H1 (cell line): Measurements from ENCODE around the gene NR1I3. TPM values are rescaled to one million over a fixed set of nuclear protein-coding genes. Genes with fewer than 3 reads are reported as not detected.

Experiments
- CTCF ChIA-PET: fragments of 300-600 bp; sonication (Branson Sonifier 250); formaldehyde crosslinking; loops from one replicate; lab custom pipeline; 2021; ENCODE audit not compliant: partially characterized antibody; lab: Charles Lee
- POLR2A ChIA-PET: fragments of 300-600 bp; sonication (Branson Sonifier 250); formaldehyde crosslinking; loops from one replicate; lab custom pipeline; 2021; ENCODE audit warnings: inconsistent platforms; ENCODE audit not compliant: partially characterized antibody; lab: Charles Lee
- DNase-seq, 2 experiments: peaks; one replicate each; pipeline versions ENCODE4 v3.0.0 to v3.0.0-alpha.2; 2010 to 2022; ENCODE audit warnings: low spot score in 2 of 2, low read depth in 1 of 2, mixed read lengths in 1 of 2
- FAIRE-seq: peaks from 2 replicates; lab custom pipeline; 2011; peaks lifted over from hg19 to GRCh38; lab: Jason Lieb, UNC
- H2AFZ ChIP-seq: 2 replicates; pipeline ENCODE4 v1.8.1; 2012; ENCODE audit warnings: low read length, inconsistent platforms
- H2AK5ac ChIP-seq: 2 replicates; pipeline ENCODE4 v1.6.1; 2013; ENCODE audit warnings: low read depth, low read length
- H2BK120ac ChIP-seq: replicated peaks from 2 replicates; pipeline ENCODE3; 2013; ENCODE audit warnings: low read depth, low read length, inconsistent platforms
- H2BK12ac ChIP-seq: 2 replicates; pipeline ENCODE4 v1.6.1; 2013; ENCODE audit warnings: low read depth, low read length
- H2BK15ac ChIP-seq: 2 replicates; pipeline ENCODE4 v1.6.1; 2013; ENCODE audit warnings: low read length
- H2BK20ac ChIP-seq: 2 replicates; pipeline ENCODE4 v1.6.1; 2013; ENCODE audit warnings: low read length
- H2BK5ac ChIP-seq: 2 replicates; pipeline ENCODE4 v1.6.1; 2013; ENCODE audit warnings: low read depth, low read length
- H3K14ac ChIP-seq: 2 replicates; pipeline ENCODE4 v1.6.1; 2013; ENCODE audit warnings: inconsistent platforms; ENCODE audit not compliant: insufficient read length
- H3K18ac ChIP-seq: 2 replicates; pipeline ENCODE4 v1.6.1; 2013; ENCODE audit warnings: low read length; ENCODE audit errors: extremely low read depth
- H3K23ac ChIP-seq: 2 replicates; pipeline ENCODE4 v1.6.1; 2013; ENCODE audit warnings: inconsistent platforms; ENCODE audit not compliant: insufficient read length
- H3K23me2 ChIP-seq: 2 replicates; pipeline ENCODE4 v1.6.1; 2013; ENCODE audit warnings: low read depth, low read length
- H3K27ac ChIP-seq: 2 replicates; pipeline ENCODE4 v1.6.1; 2011; ENCODE audit warnings: low read depth, low read length, inconsistent platforms
- H3K27me3 ChIP-seq, 4 experiments: replicated peaks in 1 of 4; 1 replicate in 1 of 4; 2 replicates in 3 of 4; pipeline versions ENCODE4 v1.6.1 to v1.8.1; 2011 to 2013; ENCODE audit warnings: low read length in 3 of 4, mild to moderate bottlenecking in 3 of 4, inconsistent platforms in 2 of 4, mixed read lengths in 2 of 4, moderate library complexity in 1 of 4; ENCODE audit not compliant: control insufficient read depth in 3 of 4, insufficient read depth in 3 of 4; ENCODE audit errors: extremely low read depth in 1 of 4
- H3K36me3 ChIP-seq, 4 experiments: 2 replicates each; pipeline versions ENCODE4 v1.6.1 to v1.8.1; 2011 to 2013; ENCODE audit warnings: mild to moderate bottlenecking in 4 of 4, low read length in 3 of 4, moderate library complexity in 2 of 4, control low read depth in 1 of 4, inconsistent platforms in 1 of 4; ENCODE audit not compliant: insufficient read depth in 4 of 4, control insufficient read depth in 2 of 4
- H3K4ac ChIP-seq: replicated peaks from 2 replicates; pipeline ENCODE3; 2013; ENCODE audit warnings: low read length, low read depth, mixed read lengths, inconsistent platforms; ENCODE audit not compliant: insufficient read length
- H3K4me1 ChIP-seq, 4 experiments: replicated peaks in 1 of 4; 1 replicate in 1 of 4; 2 replicates in 3 of 4; pipeline versions ENCODE4 v1.6.1 to v1.8.1; 2011 to 2013; ENCODE audit warnings: low read length in 3 of 4, inconsistent platforms in 2 of 4, mixed read lengths in 1 of 4; ENCODE audit not compliant: insufficient read depth in 4 of 4, control insufficient read depth in 3 of 4
- H3K4me2 ChIP-seq, 2 experiments: 2 replicates each; pipeline versions ENCODE4 v1.6.1 to v1.8.1; 2011 to 2013; ENCODE audit warnings: low read depth in 2 of 2, low read length in 2 of 2, control low read depth in 1 of 2, inconsistent platforms in 1 of 2, mild to moderate bottlenecking in 1 of 2; ENCODE audit not compliant: insufficient read depth in 1 of 2
- H3K4me3 ChIP-seq, 4 experiments: fragments of 200-600, 300-600 bp in 1 of 4; sonication (generic), shearing (Covaris generic), sonication (Bioruptor Twin) in 1 of 4; 2 replicates each; pipeline versions ENCODE4 v1.5.1 to v1.8.1; 2011 to 2016; ENCODE audit warnings: low read length in 4 of 4, low read depth in 3 of 4, control low read depth in 2 of 4, inconsistent platforms in 2 of 4, mild to moderate bottlenecking in 2 of 4, mixed read lengths in 1 of 4, moderate library complexity in 1 of 4; ENCODE audit not compliant: insufficient read depth in 2 of 4; ENCODE audit errors: extremely low read depth in 1 of 4
- H3K56ac ChIP-seq: replicated peaks from 2 replicates; pipeline ENCODE3; 2013; ENCODE audit warnings: low read depth, mild to moderate bottlenecking, mixed read lengths, low read length, inconsistent platforms; ENCODE audit not compliant: insufficient read length
- H3K79me1 ChIP-seq: 2 replicates; pipeline ENCODE4 v1.6.1; 2013; ENCODE audit warnings: low read depth, low read length, control low read depth
- H3K79me2 ChIP-seq, 2 experiments: 2 replicates each; pipeline versions ENCODE4 v1.6.1 to v1.8.1; 2012 to 2013; ENCODE audit warnings: low read length in 2 of 2, mild to moderate bottlenecking in 2 of 2, inconsistent platforms in 1 of 2; ENCODE audit not compliant: insufficient read depth in 2 of 2, control insufficient read depth in 1 of 2
- H3K9ac ChIP-seq, 4 experiments: replicated peaks in 1 of 4; 1 replicate in 1 of 4; 2 replicates in 3 of 4; pipeline versions ENCODE4 v1.6.1 to v1.8.1; 2011 to 2013; ENCODE audit warnings: low read depth in 3 of 4, low read length in 3 of 4, control low read depth in 2 of 4, mild to moderate bottlenecking in 2 of 4, moderate library complexity in 2 of 4, inconsistent platforms in 1 of 4; ENCODE audit errors: extremely low read depth in 1 of 4
- H3K9me3 ChIP-seq, 2 experiments: 2 replicates each; pipeline versions ENCODE4 v1.6.1 to v1.8.1; 2012 to 2013; ENCODE audit warnings: mild to moderate bottlenecking in 2 of 2, moderate library complexity in 2 of 2, control low read depth in 1 of 2, inconsistent platforms in 1 of 2, low read depth in 1 of 2, low read length in 1 of 2, mixed read lengths in 1 of 2; ENCODE audit not compliant: insufficient read depth in 2 of 2
- H4K20me1 ChIP-seq, 2 experiments: replicated peaks in 1 of 2; 2 replicates each; pipeline versions ENCODE3 to v1.8.1; 2011 to 2013; ENCODE audit warnings: inconsistent platforms in 2 of 2, low read length in 2 of 2, mild to moderate bottlenecking in 1 of 2; ENCODE audit not compliant: insufficient read depth in 2 of 2, control insufficient read depth in 1 of 2
- H4K5ac ChIP-seq: 2 replicates; pipeline ENCODE4 v1.6.1; 2013; ENCODE audit warnings: low read length, low read depth, mixed read lengths, inconsistent platforms; ENCODE audit not compliant: insufficient read length
- H4K8ac ChIP-seq: 2 replicates; pipeline ENCODE4 v1.8.0; 2013; ENCODE audit warnings: mild to moderate bottlenecking, moderate library complexity, low read length, inconsistent platforms; ENCODE audit not compliant: insufficient read depth; ENCODE audit errors: extremely low read depth
- H4K91ac ChIP-seq: replicated peaks from 2 replicates; pipeline ENCODE3; 2013; ENCODE audit warnings: low read length, mixed read lengths, inconsistent platforms; ENCODE audit not compliant: insufficient read length
- GABPA ChIP-seq: IDR thresholded peaks from 2 replicates; pipeline ENCODE4 v1.6.1; 2011; ENCODE audit warnings: mild to moderate bottlenecking, low read length, moderate library complexity, borderline replicate concordance; ENCODE audit not compliant: insufficient read depth
- NRF1 ChIP-seq: IDR thresholded peaks from 2 replicates; pipeline ENCODE4 v1.6.1; 2011; ENCODE audit warnings: mild to moderate bottlenecking, low read depth, low read length, improper control_type of control experiment
- RFX5 ChIP-seq: IDR thresholded peaks from 2 replicates; pipeline ENCODE4 v1.6.1; 2011; ENCODE audit warnings: low read depth, low read length, improper control_type of control experiment, borderline replicate concordance
- WGBS, 2 experiments: shearing (Covaris generic) in 1 of 2; methylation state at CpG; one replicate each; pipeline versions ENCODE4 v1.1.6 to v1.1.7; 2013 to 2015; ENCODE audit warnings: low lambda C conversion rate in 2 of 2, mixed read lengths in 2 of 2, inconsistent platforms in 1 of 2, low coverage in 1 of 2, missing lambda C conversion rate in 1 of 2; ENCODE audit not compliant: insufficient replicate concordance in 2 of 2, insufficient coverage in 1 of 2, insufficient read length in 1 of 2; ENCODE audit errors: extremely low coverage in 1 of 2, missing lambda C conversion rate in 1 of 2; 5-methylcytosine and 5-hydroxymethylcytosine counted together
- polyA plus RNA-seq, 7 experiments: library from polyadenylated mRNA; depleted of rRNA in 3 of 7; stranded (reverse) in 5 of 7; unstranded in 2 of 7; fragments of >200 nt in 5 of 7; fragments of 200-250 nt in 2 of 7; gene quantifications; 1 replicate in 5 of 7; 2 replicates in 1 of 7; 4 replicates in 1 of 7; pipeline versions ENCODE4 v1.2.1 to v1.2.3, GENCODE V29; 2011 to 2013; ENCODE audit warnings: missing spikeins in 2 of 7, mixed read lengths in 2 of 7
- total RNA-seq: library from RNA; stranded (reverse); fragmentation: NEBNext Ultra II Directional; extraction: Animal tissue kit (Norgen Biotek cat#: 25700); gene quantifications from 2 replicates; pipeline ENCODE4 v1.2.1, GENCODE V29; 2021

Gene NR1I3
- total and polyA plus RNA-seq, 2 of the 8 experiments (the other 6 are each of a cell fraction or from before 2014, with no cell fraction given): not detected

GRCh38 chr1:161214369-161214768, 23.6 kb downstream of the NR1I3 start:
- Histone ChIP-seq H3K27ac (no peak overlapping the region), H4K20me1 (peaks cover 1 to 4% of the 10 kb centered on the region in 2 experiments), H3K4me3 (no peak overlapping the region), H2BK120ac (no peak overlapping the region), H3K18ac (no peak overlapping the region), H4K8ac (no peak overlapping the region), H2BK15ac (no peak overlapping the region), H3K14ac (no peak overlapping the region), H3K79me1 (no peaks in the 10 kb centered on the region), H3K4me1 (peaks cover 0 to 13% (median 3%) of the 10 kb centered on the region in 4 experiments; a peak in 6 of 7 replicates), H2AK5ac (no peak overlapping the region), H2BK5ac (no peak overlapping the region), H4K91ac (no peak overlapping the region), H3K79me2 (no peaks in the 10 kb centered on the region), H3K23ac (no peak overlapping the region), H2BK20ac (no peak overlapping the region), H3K9ac (no peak overlapping the region), H3K56ac (no peak overlapping the region), H3K4ac (no peak overlapping the region)
- no peak for FAIRE-seq
- CTCF ChIA-PET: interaction anchor here (6.0 to 23.7 kb wide), 2 partner anchors 9 to 14 kb away, joined by 68 to 427 read pairs; partner anchors contain the start of genes ADAMTS4, NDUFS2 and TOMM40L
- TF ChIP-seq GABPA (no peak), RFX5 (no peak), NRF1 (no peak)
- TF ChIP-seq, all 59 proteins: peak for 0
- no peak for DNase-seq
- H3K9me3 ChIP-seq: no peaks in the 10 kb centered on the region
- no peak overlapping the region for H2AFZ ChIP-seq
- H3K4me2 ChIP-seq: no peak overlapping the region
- 91% methylated on average over 9 of the region's 9 CpGs; no CpG with 5 or more reads in 1 of the 2 experiments for WGBS, 2 experiments
- no peaks in the 10 kb centered on the region for H3K27me3 ChIP-seq
- POLR2A ChIA-PET: interaction anchor here (0.9 kb wide), 1 partner anchor 18 kb away, joined by 3 read pairs; no protein-coding TSS in a partner anchor
- H4K5ac ChIP-seq: no peak overlapping the region
- H3K36me3 ChIP-seq: peaks cover 25 to 45% (median 42%) of the 10 kb centered on the region in 4 experiments
- H3K23me2 ChIP-seq: no peaks in the 10 kb centered on the region
- H2BK12ac ChIP-seq: no peak overlapping the region
